Fibroblast of lung (primary cell): ENCODE measurements around the gene SERGEF.

ENCODE experiments used
- CTCF ChIP-seq, 2 donors: IDR thresholded peaks in 1 of 2; conservative IDR thresholded peaks in 1 of 2; 1 replicate in 1 of 2; 2 replicates in 1 of 2; pipeline ENCODE4 v1.5.1; 2011 to 2012; ENCODE audit warnings: low read length in 2 of 2, control low read depth in 1 of 2, inconsistent platforms in 1 of 2, low read depth in 1 of 2, mild to moderate bottlenecking in 1 of 2
- EZH2 ChIP-seq: IDR thresholded peaks from 2 replicates; pipeline ENCODE4 v1.5.1; 2012; ENCODE audit warnings: low read length, control low read depth, mild to moderate bottlenecking; ENCODE audit errors: missing control alignments

DNA sequence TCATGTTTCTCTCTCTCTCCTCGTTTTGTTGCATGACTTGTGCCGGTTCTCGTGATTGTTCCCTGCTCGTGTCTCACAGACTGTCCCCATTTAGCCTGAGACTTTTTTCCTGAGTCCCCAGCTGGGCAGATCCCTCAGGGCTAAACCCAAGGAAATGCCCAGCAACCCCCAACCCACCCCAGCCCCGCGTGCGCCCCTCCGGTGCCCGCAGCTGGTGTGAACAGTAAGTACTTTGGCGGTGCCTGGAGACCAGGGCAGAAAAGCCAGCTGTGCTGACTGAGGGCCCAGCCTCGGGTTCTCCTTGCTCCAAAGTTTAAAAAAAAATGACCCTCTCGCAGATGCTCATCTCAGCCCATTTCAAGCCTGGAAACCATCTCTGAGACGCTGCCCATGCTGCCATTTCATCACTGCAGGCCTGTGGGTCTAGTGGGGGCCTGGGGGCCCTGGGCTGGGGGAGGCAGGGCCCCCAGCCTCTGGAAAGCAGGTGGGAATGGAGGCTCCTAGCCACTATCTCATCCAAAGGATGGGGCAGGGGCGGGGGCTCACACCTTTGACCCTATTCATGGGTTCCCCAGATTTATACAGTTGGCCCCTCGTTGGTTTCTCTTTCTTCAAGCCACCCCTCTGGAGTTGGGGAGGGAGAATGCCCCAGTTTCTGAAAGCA, 236.5 kb downstream of the SERGEF start:
- TF ChIP-seq CTCF (conservative IDR thresholded peaks at IDR 0.05 in 1 of 2, IDR thresholded peaks at IDR 0.05 in 1 of 2; ENCODE audit: low read depth in 1 of 2, low read length in 2 of 2) (no peak), EZH2 (no peak)
